NCI-H1436 treated with DMSO at 0.1 percent for 48 hours (cell line): ENCODE data around the gene RTN4RL1.

Source experiments
- DNase-seq: peaks from one replicate; lab custom pipeline; 2025; lab: John Stamatoyannopoulos, UW

RTN4RL1 gene

DNA sequence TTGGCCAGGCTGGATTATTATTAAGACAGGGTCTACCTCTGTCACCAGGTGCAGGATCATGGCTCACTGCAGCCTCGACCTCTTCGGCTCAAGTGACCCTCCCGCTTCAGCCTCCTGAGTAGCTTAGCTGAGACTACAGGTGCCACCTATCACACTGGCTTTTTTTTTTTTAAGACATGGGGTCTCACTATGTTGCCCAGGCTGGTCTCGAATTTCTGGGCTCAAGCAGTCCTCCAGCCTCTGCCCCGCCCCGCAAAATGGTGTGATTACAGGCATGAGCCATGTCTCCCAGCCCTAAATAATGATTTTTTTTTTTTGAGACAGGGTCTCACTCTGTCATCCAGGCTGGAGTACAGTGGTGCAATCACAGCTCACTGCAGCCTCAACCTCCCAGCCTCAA, 22.5 kb upstream of the RTN4RL1 start:
- no peak for DNase-seq

GRCh38 chr17:2044263-2044894, 19.2 kb upstream of the RTN4RL1 start:
- no peak for DNase-seq

DNA sequence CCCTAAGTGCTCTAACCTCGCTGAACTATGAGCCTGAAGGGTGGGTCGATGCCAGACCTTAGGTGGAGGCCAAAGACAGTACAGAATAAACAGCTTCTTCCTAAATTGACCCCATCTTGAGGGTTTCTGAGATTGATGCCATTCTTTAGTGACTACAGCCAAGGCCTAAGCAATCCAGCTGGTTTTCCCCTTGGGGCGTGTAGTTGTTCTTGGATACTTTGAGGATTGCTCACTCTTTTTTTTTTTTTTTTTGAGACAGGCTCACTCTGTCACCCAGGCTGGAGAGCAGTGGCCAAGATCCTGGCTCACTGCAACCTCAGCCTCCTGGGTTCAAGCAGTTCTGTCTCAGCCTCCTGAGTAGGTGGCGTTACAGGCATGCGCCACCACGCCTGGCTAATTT, 18.7 kb upstream of the RTN4RL1 start:
- no peak for DNase-seq

GRCh38 chr17:2042933-2043332, 17.8 kb upstream of the RTN4RL1 start:
- DNase-seq, result no peak

- DNase-seq, result no peak
Measured at GRCh38 chr17:2042390-2042847, 17.3 kb upstream of the RTN4RL1 start.

DNA sequence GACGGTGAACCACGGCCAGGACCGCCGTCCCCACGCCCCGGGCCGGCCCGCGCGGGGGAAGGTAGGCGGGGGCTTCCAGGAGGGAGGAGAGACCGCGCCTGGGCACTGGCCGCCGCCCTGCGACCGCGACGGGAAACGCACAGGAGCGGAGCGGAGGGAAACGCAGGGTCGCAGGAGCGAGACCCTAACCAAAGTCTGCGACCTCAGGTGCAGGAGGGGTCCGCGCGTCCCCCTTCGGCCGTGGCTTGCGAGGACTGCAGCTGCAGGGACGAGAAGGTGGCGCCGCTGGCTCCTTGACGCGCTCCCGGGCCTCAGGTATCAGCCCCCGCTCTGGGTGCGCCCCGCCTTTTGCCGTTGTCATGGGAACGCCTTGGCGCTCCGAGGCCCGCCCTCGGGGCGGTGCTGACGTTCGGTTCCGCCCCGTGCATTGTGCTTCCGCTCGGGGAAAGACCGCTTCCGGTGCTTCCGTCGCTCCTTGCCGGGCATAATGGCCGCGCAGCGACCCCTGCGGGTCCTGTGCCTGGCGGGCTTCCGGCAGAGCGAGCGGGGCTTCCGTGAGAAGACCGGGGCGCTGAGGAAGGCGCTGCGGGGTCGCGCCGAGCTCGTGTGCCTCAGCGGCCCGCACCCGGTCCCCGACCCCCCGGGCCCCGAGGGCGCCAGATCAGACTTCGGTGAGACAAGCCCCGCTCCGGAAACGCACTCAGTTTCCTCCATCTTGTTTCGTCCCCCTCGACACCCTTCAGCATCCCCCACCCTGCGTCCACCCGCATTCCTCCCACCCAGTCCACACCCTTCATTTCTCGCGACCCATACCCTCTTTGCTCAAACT, 16.6 kb upstream of the RTN4RL1 start, which contains the start of gene OVCA2:
Gene OVCA2, plus strand, starts transcription at position 462 of the 829 bp plus-strand sequence. Its CDS starts 26 bp downstream, at position 488.
- DNase-seq, result peak; percentile 79

GRCh38 chr17:2040942-2041560, 15.9 kb upstream of the RTN4RL1 start:
- no peak for DNase-seq

GRCh38 chr17:2040219-2040827, 15.2 kb upstream of the RTN4RL1 start:
- DNase-seq, result no peak

GRCh38 chr17:2037155-2037554, 12.0 kb upstream of the RTN4RL1 start:
- DNase-seq, result no peak

GRCh38 chr17:2035541-2036488, 10.7 kb upstream of the RTN4RL1 start:
- no peak for DNase-seq

GRCh38 chr17:2034806-2035540, 9.8 kb upstream of the RTN4RL1 start:
- DNase-seq, result no peak

DNA sequence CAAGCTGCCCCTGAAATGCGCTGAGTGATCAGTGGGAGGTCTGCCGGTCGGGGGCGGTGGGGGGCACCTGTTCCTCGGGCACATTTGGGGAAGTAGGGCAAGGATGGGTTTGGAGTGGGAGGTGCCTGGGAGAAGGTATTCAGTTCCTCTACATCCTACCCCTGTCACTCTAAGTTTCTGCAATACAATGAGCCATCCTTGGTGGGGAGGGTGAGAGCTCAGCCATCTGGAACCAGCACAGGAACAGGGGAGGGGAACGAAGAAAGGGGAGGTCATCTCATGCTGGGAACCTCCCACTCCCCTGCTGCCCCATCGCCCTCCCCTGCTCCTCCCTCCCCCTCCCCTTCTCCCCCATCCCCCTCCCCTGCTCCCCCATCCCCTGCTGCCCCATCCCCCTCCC, 9.0 kb upstream of the RTN4RL1 start:
- DNase-seq, result no peak

GRCh38 chr17:2033153-2033552, 8.0 kb upstream of the RTN4RL1 start:
- no peak for DNase-seq

DNA sequence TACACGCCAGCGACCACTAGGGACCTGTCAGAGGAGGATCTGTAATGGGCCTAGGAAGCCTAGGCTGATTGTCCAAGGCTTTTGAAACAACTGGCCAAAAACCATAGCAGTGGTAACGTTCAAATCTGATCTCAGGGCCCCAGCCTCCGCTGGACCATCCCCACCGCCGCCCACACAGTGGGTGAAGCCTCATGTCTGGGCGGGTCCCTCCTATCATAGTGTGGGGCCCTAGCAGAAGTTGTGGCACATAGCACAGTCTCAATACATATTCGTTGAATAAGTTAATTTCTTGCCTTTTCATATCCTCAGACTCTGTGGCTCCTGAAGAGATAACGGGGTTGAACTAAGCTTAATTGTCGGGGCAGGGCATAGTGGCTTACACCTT, 5.6 kb upstream of the RTN4RL1 start:
- no peak for DNase-seq

DNA sequence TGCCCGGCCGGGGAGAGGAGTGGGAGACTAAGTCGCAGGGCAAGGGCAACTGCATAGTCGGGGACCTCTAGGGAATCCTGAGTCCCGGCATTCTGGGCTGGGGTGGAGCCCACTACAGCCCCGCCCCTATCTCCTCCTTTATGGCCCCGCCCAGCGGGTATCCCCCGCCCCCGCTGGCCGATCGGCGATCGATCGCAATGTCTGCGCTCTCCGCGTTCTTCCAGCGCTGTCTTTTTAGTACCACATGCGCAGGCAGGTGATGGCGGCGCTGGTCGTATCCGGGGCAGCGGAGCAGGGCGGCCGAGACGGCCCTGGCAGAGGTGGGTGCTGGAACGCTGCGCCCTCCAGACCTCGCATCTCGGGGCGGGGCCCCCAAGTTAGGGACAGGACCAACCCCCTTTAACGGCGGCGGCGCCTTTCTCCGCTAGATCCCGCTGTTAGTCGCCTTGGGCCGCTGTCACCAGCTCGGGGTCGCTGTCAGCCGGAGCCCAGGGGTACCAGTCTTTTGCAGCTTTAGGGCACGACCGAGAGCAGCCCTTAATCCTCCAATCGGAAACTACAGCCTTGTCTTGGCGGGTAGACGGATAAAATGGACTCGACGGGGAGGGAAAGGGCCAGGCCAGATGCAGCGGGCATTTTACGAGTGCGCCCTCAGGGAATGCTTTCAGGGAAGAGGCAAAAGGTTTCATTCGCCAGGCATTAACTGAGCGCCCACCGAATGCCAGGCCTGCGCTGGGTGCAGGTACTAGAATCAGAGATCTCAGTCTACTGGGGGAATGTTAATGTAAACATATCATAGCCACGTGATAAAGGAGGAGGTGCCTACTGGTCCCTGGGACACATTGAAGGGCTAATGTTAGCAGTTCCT, 5.0 kb upstream of the RTN4RL1 start, which contains the start of gene DPH1:
Gene DPH1, plus strand, starts transcription at position 243 of the 868 bp plus-strand sequence. Its CDS starts 17 bp downstream, at position 260.
- peak; percentile 42 for DNase-seq

GRCh38 chr17:2028737-2029136, 3.6 kb upstream of the RTN4RL1 start:
- no peak for DNase-seq

DNA sequence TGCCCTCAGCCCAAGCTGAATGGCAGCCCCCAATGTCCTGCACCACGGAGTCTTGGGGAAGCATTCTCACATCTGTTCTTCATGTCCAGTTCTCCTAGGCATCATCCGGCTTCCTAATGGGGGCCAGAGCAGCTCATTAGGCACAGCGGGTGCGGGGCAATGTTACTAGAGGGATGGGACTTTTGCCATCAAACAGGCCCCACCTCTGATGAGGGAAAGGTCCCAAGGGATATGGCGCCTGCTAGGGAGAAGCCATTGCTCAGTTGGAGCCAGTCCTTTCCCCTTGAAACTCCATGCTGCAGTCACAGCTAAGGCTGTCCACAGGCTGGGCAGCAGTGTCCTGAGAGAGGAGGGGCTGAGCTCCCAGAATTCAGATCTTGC, 3.1 kb upstream of the RTN4RL1 start:
- DNase-seq, result no peak

GRCh38 chr17:2027528-2028233, 2.5 kb upstream of the RTN4RL1 start:
- no peak for DNase-seq
